Large intestine (tissue), 3 donors: ENCODE data around the gene SCUBE1. TPM values are rescaled to one million over a fixed set of nuclear protein-coding genes. Genes with fewer than 3 reads are reported as not detected.

ENCODE experiments used
- DNase-seq, 2 donors: peaks; one replicate each; pipeline versions ENCODE4 v3.0.0 to v3.0.0-alpha.2; 2013
- H3K27ac ChIP-seq: one replicate; pipeline ENCODE4 v1.5.1; 2013; ENCODE audit warnings: low read length
- H3K27me3 ChIP-seq: 2 replicates; pipeline ENCODE4 v1.6.1; 2013; ENCODE audit warnings: low read length; ENCODE audit not compliant: control insufficient read depth, insufficient read depth
- H3K36me3 ChIP-seq: 2 replicates; pipeline ENCODE4 v1.6.1; 2013; ENCODE audit warnings: low read length; ENCODE audit not compliant: control insufficient read depth, insufficient read depth
- H3K4me1 ChIP-seq: one replicate; pipeline ENCODE4 v1.6.1; 2013; ENCODE audit warnings: low read length; ENCODE audit not compliant: control insufficient read depth, insufficient read depth
- H3K4me3 ChIP-seq: one replicate; pipeline ENCODE4 v1.5.1; 2013; ENCODE audit warnings: low read length
- H3K9me3 ChIP-seq: one replicate; pipeline ENCODE4 v1.6.1; 2013; ENCODE audit warnings: mild to moderate bottlenecking, low read depth, low read length, moderate library complexity; ENCODE audit not compliant: control insufficient read depth
- WGBS: methylation state at CpG from one replicate; pipeline ENCODE4 v1.1.5; 2013; ENCODE audit warnings: low lambda C conversion rate; ENCODE audit not compliant: insufficient coverage; 5-methylcytosine and 5-hydroxymethylcytosine counted together
- polyA plus RNA-seq: library from polyadenylated mRNA; unstranded; fragments of 120-200 nt; gene quantifications from one replicate; pipeline ENCODE4 v1.2.1, GENCODE V29; 2013

The SCUBE1 gene
- polyA plus RNA-seq, 1 donor: 4.4 TPM

DNA sequence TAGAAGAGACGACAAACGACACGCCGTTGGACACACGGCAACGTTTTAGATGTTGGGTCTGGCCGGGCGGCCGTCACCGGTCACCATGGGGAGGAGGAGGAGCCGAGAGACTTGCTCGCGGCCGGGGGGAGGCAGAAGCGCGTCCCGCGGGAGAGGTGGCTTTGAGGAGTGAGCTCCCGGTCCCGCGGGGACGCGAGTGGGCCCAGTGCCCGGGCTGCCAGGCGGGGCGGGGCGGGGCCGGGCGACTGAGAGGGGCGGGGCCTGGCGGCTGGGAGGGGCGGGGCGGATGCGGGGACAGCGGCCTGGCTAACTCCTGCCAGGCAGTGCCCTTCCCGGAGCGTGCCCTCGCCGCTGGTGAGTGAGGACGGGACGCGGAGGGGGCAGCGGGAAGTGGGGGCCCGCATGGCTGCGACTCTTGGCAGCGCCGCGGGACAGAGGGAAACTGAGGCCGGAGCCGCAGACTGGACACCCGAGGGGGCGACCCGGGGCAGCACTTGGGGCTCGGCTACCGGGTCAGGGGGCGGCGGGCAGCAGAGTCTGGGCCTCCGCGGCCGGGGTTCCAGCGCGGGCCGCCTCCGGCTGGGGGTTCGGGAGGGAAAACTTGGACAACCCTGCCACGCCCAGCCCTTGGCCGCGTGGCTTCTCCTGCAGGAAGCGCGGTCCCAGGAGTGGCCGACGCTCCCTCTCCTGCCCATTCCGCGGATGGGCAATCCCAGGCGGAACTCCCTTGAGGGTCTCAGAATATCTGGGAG, 191.7 kb downstream of the SCUBE1 start, which contains the start of gene TSPO:
TSPO (plus strand) TSS at position 309 of the 752 bp plus-strand sequence. CDS start 7,680 bp downstream, outside the sequence.
- Histone ChIP-seq H3K4me1 (peaks cover 2% of the 10 kb centered on the region), H3K27me3 (peaks cover 19% of the 10 kb centered on the region), H3K4me3 (peak within 1 kb of the TSS; percentile 43), H3K36me3 (no peaks in the 10 kb centered on the region), H3K9me3 (no peaks in the 10 kb centered on the region), H3K27ac (no peak within 1 kb of the TSS)
- DNase-seq: peak in 1 of 2 donors; percentile 34
- WGBS: no CpG with 5 or more reads among the region's 75 CpGs

DNA sequence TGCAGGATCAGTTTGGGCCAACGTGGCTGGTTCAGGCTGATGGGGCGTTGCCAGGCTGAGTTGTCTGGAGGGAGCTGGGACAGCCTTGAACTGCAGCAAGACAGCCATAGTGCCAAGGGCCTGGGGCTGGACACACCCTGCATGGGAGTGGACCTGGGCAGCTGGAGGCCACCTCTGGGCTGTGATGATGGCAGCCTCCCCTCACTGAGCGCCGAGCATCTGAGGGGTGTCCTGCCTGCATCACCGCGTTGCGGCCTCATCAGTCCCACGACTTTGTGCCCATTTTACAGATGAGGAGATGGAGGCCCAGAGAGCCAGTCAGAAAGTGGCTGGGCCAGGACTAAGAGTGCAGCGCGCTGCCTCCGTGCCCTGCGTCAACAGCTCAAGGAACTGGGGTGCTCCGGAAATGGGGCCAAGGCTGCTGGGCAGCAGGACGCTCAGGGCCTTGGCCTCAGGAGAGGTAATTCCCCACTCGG, 192.4 kb downstream of the SCUBE1 start:
- H3K36me3 ChIP-seq: no peaks in the 10 kb centered on the region
- H3K4me1 ChIP-seq: peaks cover 2% of the 10 kb centered on the region
- H3K27ac ChIP-seq: no peak overlapping the region
- no CpG with 5 or more reads among the region's 15 CpGs for WGBS
- H3K4me3 ChIP-seq: peak overlapping the region; percentile 43
- DNase-seq: no peak
- H3K27me3 ChIP-seq: peaks cover 19% of the 10 kb centered on the region
- H3K9me3 ChIP-seq: no peaks in the 10 kb centered on the region

DNA sequence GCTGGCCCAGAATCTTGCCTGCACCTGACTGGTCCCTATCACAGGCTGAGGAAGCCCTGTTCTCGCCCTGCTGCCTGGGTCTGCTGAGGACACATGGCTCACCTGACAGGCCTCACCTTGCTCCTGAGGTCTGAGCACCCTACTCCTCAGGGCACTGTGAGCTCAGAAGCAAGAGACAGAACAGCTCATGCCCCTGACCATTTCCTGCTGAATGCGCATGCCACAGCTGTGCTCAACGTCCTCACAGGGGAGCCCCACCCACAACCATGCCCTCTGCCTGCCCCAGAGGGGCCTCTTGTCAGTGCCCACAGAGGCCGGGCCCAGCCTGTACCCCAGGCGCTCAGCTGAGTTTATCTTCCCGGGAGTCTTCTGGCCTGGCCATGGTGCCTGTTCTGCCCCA, 194.6 kb downstream of the SCUBE1 start:
- Histone ChIP-seq H3K4me1 (peaks cover 2% of the 10 kb centered on the region), H3K36me3 (no peaks in the 10 kb centered on the region), H3K4me3 (no peak overlapping the region), H3K27me3 (peaks cover 19% of the 10 kb centered on the region), H3K9me3 (no peaks in the 10 kb centered on the region), H3K27ac (no peak overlapping the region)
- no peak for DNase-seq
- no CpG with 5 or more reads among the region's 6 CpGs for WGBS

DNA sequence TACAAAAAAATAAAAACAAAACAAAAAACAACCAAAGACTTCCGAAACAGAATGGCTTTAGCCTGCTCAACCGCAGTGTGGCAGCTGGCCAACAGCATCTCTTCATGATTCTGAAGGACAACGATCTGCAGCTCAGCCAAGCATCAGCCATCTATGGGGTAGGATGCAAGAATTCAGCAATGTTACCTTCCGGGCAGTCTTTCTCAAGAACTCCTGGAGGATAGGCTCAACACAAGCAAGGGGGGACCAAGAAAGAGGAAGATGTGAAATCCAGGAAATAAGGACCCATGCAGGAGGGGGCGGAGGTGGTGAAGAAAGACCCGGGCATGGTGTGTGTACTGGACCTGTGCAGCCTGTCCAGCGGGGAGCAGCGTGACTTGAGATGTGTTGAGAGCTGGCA, 195.4 kb downstream of the SCUBE1 start:
- Histone ChIP-seq H3K36me3 (no peaks in the 10 kb centered on the region), H3K9me3 (no peaks in the 10 kb centered on the region), H3K4me1 (peaks cover 2% of the 10 kb centered on the region), H3K4me3 (no peak overlapping the region), H3K27ac (no peak overlapping the region), H3K27me3 (peaks cover 19% of the 10 kb centered on the region)
- no peak for DNase-seq
- WGBS: no CpG with 5 or more reads among the region's 8 CpGs

Other genes with a start within 250 kb of the SCUBE1 start
- gene BIK, start 232.6 kb downstream of the SCUBE1 start, polyA plus RNA-seq: 2.1 TPM
- 15.6 TPM for gene MCAT, start 200.0 kb downstream of the SCUBE1 start, polyA plus RNA-seq
- 17.5 TPM for gene TSPO, start 191.8 kb downstream of the SCUBE1 start, polyA plus RNA-seq
- 29.0 TPM for gene TTLL12, start 156.2 kb downstream of the SCUBE1 start, polyA plus RNA-seq
- 0.61 TPM for gene MPPED1, start 68.6 kb upstream of the SCUBE1 start, polyA plus RNA-seq